SK-N-SH (cell line): ENCODE measurements around the gene CRISPLD2. TPM values are rescaled to one million over a fixed set of nuclear protein-coding genes. Genes with fewer than 3 reads are reported as not detected.

Experiments
- CTCF ChIA-PET: fragments of 300-600, 350-600 bp; formaldehyde crosslinking; extraction: SDS; loops from one replicate; lab custom pipeline; 2021; lab: Yijun Ruan, JAX
- POLR2A ChIA-PET: fragments of 350-600 bp; sonication (Branson Sonifier 250); formaldehyde crosslinking; extraction: SDS; loops from one replicate; lab custom pipeline; 2020; ENCODE audit warnings: antibody characterized with exemption, inconsistent platforms; lab: Yijun Ruan, JAX
- DNase-seq: peaks from one replicate; pipeline ENCODE4 v3.0.0; 2012
- H2AFZ ChIP-seq: fragments of 200-600 bp; sonication (generic); 2 replicates; pipeline ENCODE4 v1.8.1; 2016; ENCODE audit warnings: antibody characterized with exemption, mild to moderate bottlenecking, low read depth
- H3F3A ChIP-seq: fragments of 200-600 bp; sonication (generic); replicated peaks from 2 replicates; pipeline ENCODE3; 2016; ENCODE audit warnings: antibody characterized with exemption, mild to moderate bottlenecking; ENCODE audit not compliant: insufficient read depth
- H3K27ac ChIP-seq, 2 experiments: fragments of 200-500 bp in 1 of 2; fragments of 200-600 bp in 1 of 2; sonication (Bioruptor generic) in 1 of 2; sonication (generic), shearing (Covaris generic) in 1 of 2; 2 replicates each; pipeline versions ENCODE4 v1.5.1 to v1.6.1; 2014 to 2016; ENCODE audit warnings: low read depth in 2 of 2, inconsistent platforms in 1 of 2, low read length in 1 of 2, mild to moderate bottlenecking in 1 of 2, mixed read lengths in 1 of 2
- H3K27me3 ChIP-seq: fragments of 200-600 bp; sonication (generic), shearing (Covaris generic); 2 replicates; pipeline ENCODE4 v1.6.1; 2016; ENCODE audit warnings: mixed run types; ENCODE audit not compliant: insufficient read depth
- H3K36me3 ChIP-seq, 2 experiments: fragments of 200-500 bp in 1 of 2; fragments of 200-600 bp in 1 of 2; sonication (Bioruptor generic) in 1 of 2; sonication (generic) in 1 of 2; replicated peaks in 1 of 2; 2 replicates each; pipeline versions ENCODE3 to v1.5.1; 2014 to 2016; ENCODE audit warnings: low read length in 1 of 2, mild to moderate bottlenecking in 1 of 2; ENCODE audit not compliant: insufficient read depth in 2 of 2, control insufficient read depth in 1 of 2
- H3K4me1 ChIP-seq, 2 experiments: fragments of 200-500 bp in 1 of 2; fragments of 200-600 bp in 1 of 2; sonication (Bioruptor generic) in 1 of 2; sonication (generic), shearing (Covaris generic) in 1 of 2; 2 replicates each; pipeline versions ENCODE4 v1.5.1 to v1.6.1; 2014 to 2016; ENCODE audit warnings: low read depth in 1 of 2, low read length in 1 of 2, mixed run types in 1 of 2; ENCODE audit not compliant: insufficient read depth in 2 of 2, control insufficient read depth in 1 of 2
- H3K4me2 ChIP-seq: fragments of 200-600 bp; sonication (generic), shearing (Covaris generic); 2 replicates; pipeline ENCODE4 v1.6.1; 2017; ENCODE audit warnings: mixed run types
- H3K4me3 ChIP-seq, 2 experiments: fragments of 200-500 bp in 1 of 2; fragments of 200-600 bp in 1 of 2; sonication (Bioruptor generic) in 1 of 2; sonication (generic), shearing (Covaris generic) in 1 of 2; 2 replicates each; pipeline versions ENCODE4 v1.5.1 to v1.8.1; 2014 to 2016; ENCODE audit warnings: low read depth in 2 of 2, inconsistent platforms in 1 of 2, low read length in 1 of 2, mild to moderate bottlenecking in 1 of 2, mixed read lengths in 1 of 2, moderate library complexity in 1 of 2
- H3K79me2 ChIP-seq: fragments of 200-600 bp; sonication (generic); 2 replicates; pipeline ENCODE4 v1.8.1; 2017; ENCODE audit warnings: mild to moderate bottlenecking; ENCODE audit not compliant: insufficient read depth
- H3K9ac ChIP-seq: fragments of 200-600 bp; sonication (generic); 2 replicates; pipeline ENCODE4 v1.6.1; 2017; ENCODE audit warnings: mixed run types
- H3K9me2 ChIP-seq: fragments of 200-600 bp; sonication (generic); 2 replicates; pipeline ENCODE4 v1.6.1; 2017; ENCODE audit warnings: mixed run types
- H3K9me3 ChIP-seq: fragments of 200-600 bp; sonication (generic); 2 replicates; pipeline ENCODE4 v1.6.1; 2017; ENCODE audit warnings: mixed run types, mild to moderate bottlenecking, moderate library complexity
- H4K20me1 ChIP-seq: fragments of 200-600 bp; sonication (generic); 2 replicates; pipeline ENCODE4 v1.6.1; 2017; ENCODE audit warnings: mild to moderate bottlenecking, mixed run types; ENCODE audit not compliant: insufficient read depth
- CHD2 ChIP-seq: fragments of 150-350 bp; IDR thresholded peaks from 2 replicates; pipeline ENCODE4 v1.6.1; 2018; ENCODE audit warnings: low read length; ENCODE audit not compliant: partially characterized antibody
- ELF1 ChIP-seq: IDR thresholded peaks from 2 replicates; pipeline ENCODE4 v1.4.0; 2012
- EP300 ChIP-seq, 2 experiments: IDR thresholded peaks; 2 replicates each; pipeline versions ENCODE4 v1.4.0 to v1.6.1; 2012; ENCODE audit warnings: borderline replicate concordance in 1 of 2, low read depth in 1 of 2, low read length in 1 of 2
- FOSL2 ChIP-seq: IDR thresholded peaks from 2 replicates; pipeline ENCODE4 v1.4.0; 2012; ENCODE audit warnings: low read depth, mild to moderate bottlenecking, moderate library complexity, borderline replicate concordance
- FOXM1 ChIP-seq: IDR thresholded peaks from 2 replicates; pipeline ENCODE4 v1.4.0; 2012; ENCODE audit warnings: low read depth, mild to moderate bottlenecking
- GATA2 ChIP-seq: sonication (generic); formaldehyde crosslinking; IDR thresholded peaks from 2 replicates; pipeline ENCODE4 v1.5.0; 2020; ENCODE audit warnings: mild to moderate bottlenecking, missing genetic modification reagents
- NRF1 ChIP-seq: IDR thresholded peaks from 2 replicates; pipeline ENCODE4 v1.6.1; 2012; ENCODE audit warnings: low read depth, mild to moderate bottlenecking, low read length
- RAD21 ChIP-seq: IDR thresholded peaks from 2 replicates; pipeline ENCODE4 v1.6.1; 2012; ENCODE audit warnings: mild to moderate bottlenecking, low read length
- RFX5 ChIP-seq: IDR thresholded peaks from 2 replicates; pipeline ENCODE4 v1.6.1; 2012; ENCODE audit warnings: mild to moderate bottlenecking, improper control_type of control experiment, low read length
- RXRA ChIP-seq: IDR thresholded peaks from 2 replicates; pipeline ENCODE4 v1.4.0; 2012; ENCODE audit warnings: low read depth, mild to moderate bottlenecking, borderline replicate concordance
- SIN3A ChIP-seq: IDR thresholded peaks from 2 replicates; pipeline ENCODE4 v1.6.1; 2012; ENCODE audit warnings: low read depth, mild to moderate bottlenecking, low read length, moderate library complexity, borderline replicate concordance
- TAF1 ChIP-seq: IDR thresholded peaks from 2 replicates; pipeline ENCODE4 v1.6.1; 2012; ENCODE audit warnings: low read depth, mild to moderate bottlenecking, low read length, moderate library complexity, borderline replicate concordance
- TCF12 ChIP-seq: IDR thresholded peaks from 2 replicates; pipeline ENCODE4 v1.4.0; 2012
- USF1 ChIP-seq: IDR thresholded peaks from 2 replicates; pipeline ENCODE4 v1.4.0; 2012; ENCODE audit warnings: low read depth, borderline replicate concordance
- ZBTB33 ChIP-seq: IDR thresholded peaks from 2 replicates; pipeline ENCODE4 v1.4.0; 2012; ENCODE audit warnings: low read depth, borderline replicate concordance
- WGBS: methylation state at CpG from one replicate; pipeline ENCODE4 v1.1.6; 2017; ENCODE audit warnings: low lambda C conversion rate; 5-methylcytosine and 5-hydroxymethylcytosine counted together
- polyA plus RNA-seq, 3 experiments: library from polyadenylated mRNA; depleted of rRNA; stranded (reverse); fragments of >200 nt; gene quantifications; 2 replicates each; pipeline ENCODE4 v1.2.3, GENCODE V29; 2012
- TF ChIP-seq, protein P1 (sequence below): fragments of 150-350 bp; IDR thresholded peaks from 2 replicates; pipeline ENCODE4 v1.6.1; 2016; ENCODE audit warnings: mild to moderate bottlenecking, low read depth, low read length
- TF ChIP-seq, protein P2 (sequence below): IDR thresholded peaks from 2 replicates; pipeline ENCODE4; 2012
- TF ChIP-seq, protein P3 (sequence below): IDR thresholded peaks from 2 replicates; pipeline ENCODE4 v1.6.1; 2012; ENCODE audit warnings: mild to moderate bottlenecking, low read depth, low read length, moderate library complexity
- TF ChIP-seq, protein P4 (sequence below): fragments of 200-600 bp; sonication (generic); IDR thresholded peaks from 2 replicates; pipeline ENCODE4 v1.6.1; 2017; ENCODE audit warnings: antibody characterized with exemption, mild to moderate bottlenecking, moderate library complexity

The CRISPLD2 gene
- polyA plus RNA-seq, 1 of the 3 experiments (the other 2 are of a cell fraction), result 6.3 TPM

- Histone ChIP-seq H3K9ac (no peak overlapping the region), H2AFZ (no peak overlapping the region), H3K36me3 (no peaks in the 10 kb centered on the region), H3K4me1 (peaks cover 5 to 6% of the 10 kb centered on the region in 2 experiments; a peak in 1 of 4 replicates), H3K9me3 (no peaks in the 10 kb centered on the region), H3K9me2 (no peaks in the 10 kb centered on the region), H3K79me2 (no peaks in the 10 kb centered on the region), H3F3A (peaks cover 11% of the 10 kb centered on the region), H3K27me3 (no peaks in the 10 kb centered on the region; the same call in 1 of the 2 replicates), H4K20me1 (no peaks in the 10 kb centered on the region), H3K27ac (no peak overlapping the region), H3K4me3 (no peak overlapping the region), H3K4me2 (no peak overlapping the region)
- CTCF ChIA-PET, result no interaction called here
- TF ChIP-seq NRF1, result no peak
- TF ChIP-seq, protein P1, sequence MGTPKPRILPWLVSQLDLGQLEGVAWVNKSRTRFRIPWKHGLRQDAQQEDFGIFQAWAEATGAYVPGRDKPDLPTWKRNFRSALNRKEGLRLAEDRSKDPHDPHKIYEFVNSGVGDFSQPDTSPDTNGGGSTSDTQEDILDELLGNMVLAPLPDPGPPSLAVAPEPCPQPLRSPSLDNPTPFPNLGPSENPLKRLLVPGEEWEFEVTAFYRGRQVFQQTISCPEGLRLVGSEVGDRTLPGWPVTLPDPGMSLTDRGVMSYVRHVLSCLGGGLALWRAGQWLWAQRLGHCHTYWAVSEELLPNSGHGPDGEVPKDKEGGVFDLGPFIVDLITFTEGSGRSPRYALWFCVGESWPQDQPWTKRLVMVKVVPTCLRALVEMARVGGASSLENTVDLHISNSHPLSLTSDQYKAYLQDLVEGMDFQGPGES, result no peak
- TF ChIP-seq, protein P2, sequence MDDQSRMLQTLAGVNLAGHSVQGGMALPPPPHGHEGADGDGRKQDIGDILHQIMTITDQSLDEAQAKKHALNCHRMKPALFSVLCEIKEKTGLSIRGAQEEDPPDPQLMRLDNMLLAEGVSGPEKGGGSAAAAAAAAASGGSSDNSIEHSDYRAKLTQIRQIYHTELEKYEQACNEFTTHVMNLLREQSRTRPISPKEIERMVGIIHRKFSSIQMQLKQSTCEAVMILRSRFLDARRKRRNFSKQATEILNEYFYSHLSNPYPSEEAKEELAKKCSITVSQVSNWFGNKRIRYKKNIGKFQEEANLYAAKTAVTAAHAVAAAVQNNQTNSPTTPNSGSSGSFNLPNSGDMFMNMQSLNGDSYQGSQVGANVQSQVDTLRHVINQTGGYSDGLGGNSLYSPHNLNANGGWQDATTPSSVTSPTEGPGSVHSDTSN, result no peak
- TF ChIP-seq ELF1, result no peak
- TF ChIP-seq RAD21, result no peak
- TF ChIP-seq FOXM1, result no peak
- TF ChIP-seq, protein P3, sequence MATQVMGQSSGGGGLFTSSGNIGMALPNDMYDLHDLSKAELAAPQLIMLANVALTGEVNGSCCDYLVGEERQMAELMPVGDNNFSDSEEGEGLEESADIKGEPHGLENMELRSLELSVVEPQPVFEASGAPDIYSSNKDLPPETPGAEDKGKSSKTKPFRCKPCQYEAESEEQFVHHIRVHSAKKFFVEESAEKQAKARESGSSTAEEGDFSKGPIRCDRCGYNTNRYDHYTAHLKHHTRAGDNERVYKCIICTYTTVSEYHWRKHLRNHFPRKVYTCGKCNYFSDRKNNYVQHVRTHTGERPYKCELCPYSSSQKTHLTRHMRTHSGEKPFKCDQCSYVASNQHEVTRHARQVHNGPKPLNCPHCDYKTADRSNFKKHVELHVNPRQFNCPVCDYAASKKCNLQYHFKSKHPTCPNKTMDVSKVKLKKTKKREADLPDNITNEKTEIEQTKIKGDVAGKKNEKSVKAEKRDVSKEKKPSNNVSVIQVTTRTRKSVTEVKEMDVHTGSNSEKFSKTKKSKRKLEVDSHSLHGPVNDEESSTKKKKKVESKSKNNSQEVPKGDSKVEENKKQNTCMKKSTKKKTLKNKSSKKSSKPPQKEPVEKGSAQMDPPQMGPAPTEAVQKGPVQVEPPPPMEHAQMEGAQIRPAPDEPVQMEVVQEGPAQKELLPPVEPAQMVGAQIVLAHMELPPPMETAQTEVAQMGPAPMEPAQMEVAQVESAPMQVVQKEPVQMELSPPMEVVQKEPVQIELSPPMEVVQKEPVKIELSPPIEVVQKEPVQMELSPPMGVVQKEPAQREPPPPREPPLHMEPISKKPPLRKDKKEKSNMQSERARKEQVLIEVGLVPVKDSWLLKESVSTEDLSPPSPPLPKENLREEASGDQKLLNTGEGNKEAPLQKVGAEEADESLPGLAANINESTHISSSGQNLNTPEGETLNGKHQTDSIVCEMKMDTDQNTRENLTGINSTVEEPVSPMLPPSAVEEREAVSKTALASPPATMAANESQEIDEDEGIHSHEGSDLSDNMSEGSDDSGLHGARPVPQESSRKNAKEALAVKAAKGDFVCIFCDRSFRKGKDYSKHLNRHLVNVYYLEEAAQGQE, result no peak
- no peak for TF ChIP-seq FOSL2
- no peak for TF ChIP-seq RFX5
- no peak for TF ChIP-seq GATA2 (CRISPR knock-in tag)
- no peak for TF ChIP-seq TCF12
- no peak for TF ChIP-seq TAF1
- TF ChIP-seq, protein P4, sequence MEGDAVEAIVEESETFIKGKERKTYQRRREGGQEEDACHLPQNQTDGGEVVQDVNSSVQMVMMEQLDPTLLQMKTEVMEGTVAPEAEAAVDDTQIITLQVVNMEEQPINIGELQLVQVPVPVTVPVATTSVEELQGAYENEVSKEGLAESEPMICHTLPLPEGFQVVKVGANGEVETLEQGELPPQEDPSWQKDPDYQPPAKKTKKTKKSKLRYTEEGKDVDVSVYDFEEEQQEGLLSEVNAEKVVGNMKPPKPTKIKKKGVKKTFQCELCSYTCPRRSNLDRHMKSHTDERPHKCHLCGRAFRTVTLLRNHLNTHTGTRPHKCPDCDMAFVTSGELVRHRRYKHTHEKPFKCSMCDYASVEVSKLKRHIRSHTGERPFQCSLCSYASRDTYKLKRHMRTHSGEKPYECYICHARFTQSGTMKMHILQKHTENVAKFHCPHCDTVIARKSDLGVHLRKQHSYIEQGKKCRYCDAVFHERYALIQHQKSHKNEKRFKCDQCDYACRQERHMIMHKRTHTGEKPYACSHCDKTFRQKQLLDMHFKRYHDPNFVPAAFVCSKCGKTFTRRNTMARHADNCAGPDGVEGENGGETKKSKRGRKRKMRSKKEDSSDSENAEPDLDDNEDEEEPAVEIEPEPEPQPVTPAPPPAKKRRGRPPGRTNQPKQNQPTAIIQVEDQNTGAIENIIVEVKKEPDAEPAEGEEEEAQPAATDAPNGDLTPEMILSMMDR, result no peak
- TF ChIP-seq RXRA, result no peak
- no peak for TF ChIP-seq CHD2
- no peak for TF ChIP-seq ZBTB33
- no peak for TF ChIP-seq USF1
- TF ChIP-seq SIN3A, result no peak
- no peak for TF ChIP-seq EP300 (IDR thresholded peaks at IDR 0.05; ENCODE audit: borderline replicate concordance in 1 of 2, low read depth in 1 of 2, low read length in 1 of 2)
- POLR2A ChIA-PET, result no interaction called here
- DNase-seq, result no peak
- 94% methylated on average over 2 of the region's 2 CpGs for WGBS
These were observed 8.3 kb upstream of the CRISPLD2 start for GRCh38 chr16:84811529-84811928.
